H1 (cell line): ENCODE measurements around the gene LMNA.

Experiments
- ATF3 ChIP-seq: IDR thresholded peaks from 2 replicates; pipeline ENCODE4 v1.6.1; 2011; ENCODE audit warnings: low read depth, mild to moderate bottlenecking, low read length; ENCODE audit not compliant: insufficient read depth
- CEBPB ChIP-seq: IDR thresholded peaks from 2 replicates; pipeline ENCODE4 v1.6.1; 2012; ENCODE audit warnings: low read depth, low read length
- CTCF ChIP-seq, 3 experiments: IDR thresholded peaks; 1 replicate in 2 of 3; 2 replicates in 1 of 3; pipeline versions ENCODE4 v1.5.1 to v1.6.1; 2011; ENCODE audit warnings: low read length in 3 of 3, mild to moderate bottlenecking in 3 of 3, inconsistent platforms in 2 of 3, low read depth in 1 of 3, moderate library complexity in 1 of 3; ENCODE audit not compliant: insufficient read depth in 1 of 3; ENCODE audit errors: control extremely low read depth in 1 of 3
- EP300 ChIP-seq, 2 experiments: IDR thresholded peaks; 1 replicate in 1 of 2; 2 replicates in 1 of 2; pipeline ENCODE4 v1.6.1; 2011 to 2012; ENCODE audit warnings: low read depth in 2 of 2, low read length in 2 of 2, mild to moderate bottlenecking in 2 of 2, borderline replicate concordance in 1 of 2, inconsistent platforms in 1 of 2, moderate library complexity in 1 of 2
- EZH2 ChIP-seq: fragments of 200-600 bp; sonication (generic); IDR thresholded peaks from 2 replicates; pipeline ENCODE4 v1.7.1; 2012; ENCODE audit warnings: low read depth, mild to moderate bottlenecking, moderate library complexity, low read length, inconsistent platforms; ENCODE audit not compliant: severe bottlenecking
- GABPA ChIP-seq: IDR thresholded peaks from 2 replicates; pipeline ENCODE4 v1.6.1; 2011; ENCODE audit warnings: mild to moderate bottlenecking, low read length, moderate library complexity, borderline replicate concordance; ENCODE audit not compliant: insufficient read depth
- JUND ChIP-seq: IDR thresholded peaks from 2 replicates; pipeline ENCODE4 v1.6.1; 2011; ENCODE audit warnings: mild to moderate bottlenecking, improper control_type of control experiment, low read length
- POLR2A ChIP-seq, 2 experiments: IDR thresholded peaks; 1 replicate in 1 of 2; 2 replicates in 1 of 2; pipeline ENCODE4 v1.6.1; 2011; ENCODE audit warnings: low read depth in 2 of 2, low read length in 2 of 2, mild to moderate bottlenecking in 2 of 2; ENCODE audit errors: control extremely low read depth in 1 of 2
- POLR2AphosphoS5 ChIP-seq: IDR thresholded peaks from 2 replicates; pipeline ENCODE4 v1.6.1; 2011; ENCODE audit warnings: low read depth, low read length

- TF ChIP-seq CTCF (IDR thresholded peaks at IDR 0.05; ENCODE audit: control extremely low read depth in 1 of 3, insufficient read depth in 1 of 3, low read depth in 1 of 3, low read length in 3 of 3), result peak; percentile 59 to 71 (median 65)
- no peak for TF ChIP-seq CEBPB
- TF ChIP-seq GABPA, result 0 out of 2 replicates have a peak, but pooled peaks have one; percentile 50
- no peak for TF ChIP-seq EZH2
- no peak for TF ChIP-seq POLR2AphosphoS5
- no peak for TF ChIP-seq JUND
- no peak for TF ChIP-seq EP300 (IDR thresholded peaks at IDR 0.05; ENCODE audit: borderline replicate concordance in 1 of 2, low read depth in 2 of 2, low read length in 2 of 2)
- no peak for TF ChIP-seq POLR2A (IDR thresholded peaks at IDR 0.05; ENCODE audit: control extremely low read depth in 1 of 2, low read depth in 2 of 2, low read length in 2 of 2)
- TF ChIP-seq ATF3, result no peak
Observed at GRCh38 chr1:156136970-156137483, 22.5 kb downstream of the LMNA start.
